ENCODE results near the gene TMEM258. TPM values are rescaled to one million over a fixed set of nuclear protein-coding genes. Genes with fewer than 3 reads are reported as not detected.

Gene TMEM258
- total and polyA plus RNA-seq, 9 of the 15 experiments (the other 6 are each of a cell fraction or from before 2014, with no cell fraction given) = 97.2 to 856 (median 231) TPM

DNA sequence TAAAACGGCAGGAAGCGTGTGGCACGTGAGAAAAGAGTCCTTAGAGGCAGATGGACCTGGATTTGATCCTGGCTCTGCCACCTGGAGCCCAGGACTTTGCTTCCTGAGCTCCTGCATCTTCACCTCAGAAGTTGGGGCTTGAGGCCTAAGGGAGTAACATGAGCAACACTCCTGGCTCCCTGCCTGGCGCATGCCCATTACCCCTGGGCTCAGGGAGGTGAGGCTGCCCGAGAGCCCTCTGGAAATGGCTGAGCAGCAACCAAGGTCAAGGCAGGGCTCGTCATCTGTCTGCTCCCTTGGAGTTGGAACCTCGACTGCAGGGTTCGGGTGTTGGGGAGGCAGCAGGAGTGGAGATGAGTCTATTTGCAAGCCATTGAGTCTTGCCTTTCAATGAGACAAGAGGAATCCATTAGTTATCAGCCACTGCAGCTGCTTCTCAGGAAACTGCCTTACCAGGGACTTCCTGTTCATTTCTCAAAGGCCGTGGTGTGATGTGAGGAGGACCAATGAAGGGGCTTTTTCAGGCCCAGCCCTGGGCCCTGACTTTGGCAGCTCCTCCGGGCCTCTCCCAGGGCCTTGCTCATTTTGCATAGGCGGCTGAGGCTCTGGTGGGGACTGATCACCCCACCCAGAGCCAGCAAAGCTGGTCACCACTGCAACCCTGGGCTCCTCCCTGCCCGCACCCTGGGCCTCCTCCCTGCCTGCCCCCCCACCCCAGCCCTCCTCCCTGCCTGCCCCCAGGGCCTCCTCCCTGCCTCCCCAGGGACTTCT is 42.1 kb upstream of the TMEM258 start (continued):
- TF ChIP-seq NR2C1 (IDR thresholded peaks at IDR 0.05) (no peak), NR2C1 (tag; IDR thresholded peaks at IDR 0.05) (peak; percentile 55), ZNF224 (CRISPR knock-in tag; IDR thresholded peaks at IDR 0.05) (no peak), NR3C1 (CRISPR knock-in tag; IDR thresholded peaks at IDR 0.05) (no peak), ARHGAP35 (IDR thresholded peaks at IDR 0.05; ENCODE audit: partially characterized antibody) (no peak), BRF1 (IDR thresholded peaks at IDR 0.05; ENCODE audit: borderline replicate concordance, extremely low read depth, insufficient read length) (no peak), ZNF707 (CRISPR knock-in tag; conservative IDR thresholded peaks at IDR 0.05) (no peak), ELF4 (CRISPR knock-in tag; IDR thresholded peaks at IDR 0.05) (no peak), C11orf30 (IDR thresholded peaks at IDR 0.05; ENCODE audit: low read depth) (no peak), NFYB (IDR thresholded peaks at IDR 0.05; ENCODE audit: extremely low read depth, insufficient read length) (no peak), POLR2AphosphoS5 (IDR thresholded peaks at IDR 0.05; ENCODE audit: control insufficient read depth, insufficient read depth, low read depth, low read length) (peak; percentile 82)
- TF ChIP-seq, protein P1, sequence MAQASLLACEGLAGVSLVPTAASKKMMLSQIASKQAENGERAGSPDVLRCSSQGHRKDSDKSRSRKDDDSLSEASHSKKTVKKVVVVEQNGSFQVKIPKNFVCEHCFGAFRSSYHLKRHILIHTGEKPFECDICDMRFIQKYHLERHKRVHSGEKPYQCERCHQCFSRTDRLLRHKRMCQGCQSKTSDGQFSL (CRISPR knock-in tag; IDR thresholded peaks at IDR 0.05) = peak; percentile 89
- TF ChIP-seq, protein P1 (tag; IDR thresholded peaks at IDR 0.05) = peak; percentile 70 to 91; a peak in 3 of 4 replicates
- TF ChIP-seq, protein P2, sequence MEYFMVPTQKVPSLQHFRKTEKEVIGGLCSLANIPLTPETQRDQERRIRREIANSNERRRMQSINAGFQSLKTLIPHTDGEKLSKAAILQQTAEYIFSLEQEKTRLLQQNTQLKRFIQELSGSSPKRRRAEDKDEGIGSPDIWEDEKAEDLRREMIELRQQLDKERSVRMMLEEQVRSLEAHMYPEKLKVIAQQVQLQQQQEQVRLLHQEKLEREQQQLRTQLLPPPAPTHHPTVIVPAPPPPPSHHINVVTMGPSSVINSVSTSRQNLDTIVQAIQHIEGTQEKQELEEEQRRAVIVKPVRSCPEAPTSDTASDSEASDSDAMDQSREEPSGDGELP (CRISPR knock-in tag; IDR thresholded peaks at IDR 0.05; ENCODE audit: borderline replicate concordance) = peak; percentile 87
- TF ChIP-seq, protein P3, sequence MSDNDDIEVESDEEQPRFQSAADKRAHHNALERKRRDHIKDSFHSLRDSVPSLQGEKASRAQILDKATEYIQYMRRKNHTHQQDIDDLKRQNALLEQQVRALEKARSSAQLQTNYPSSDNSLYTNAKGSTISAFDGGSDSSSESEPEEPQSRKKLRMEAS (CRISPR knock-in tag; IDR thresholded peaks at IDR 0.05) = peak; percentile 75
- TF ChIP-seq, protein P4, sequence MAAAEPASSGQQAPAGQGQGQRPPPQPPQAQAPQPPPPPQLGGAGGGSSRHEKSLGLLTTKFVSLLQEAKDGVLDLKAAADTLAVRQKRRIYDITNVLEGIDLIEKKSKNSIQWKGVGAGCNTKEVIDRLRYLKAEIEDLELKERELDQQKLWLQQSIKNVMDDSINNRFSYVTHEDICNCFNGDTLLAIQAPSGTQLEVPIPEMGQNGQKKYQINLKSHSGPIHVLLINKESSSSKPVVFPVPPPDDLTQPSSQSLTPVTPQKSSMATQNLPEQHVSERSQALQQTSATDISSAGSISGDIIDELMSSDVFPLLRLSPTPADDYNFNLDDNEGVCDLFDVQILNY (CRISPR knock-in tag; IDR thresholded peaks at IDR 0.05) = no peak
- TF ChIP-seq, protein P5, sequence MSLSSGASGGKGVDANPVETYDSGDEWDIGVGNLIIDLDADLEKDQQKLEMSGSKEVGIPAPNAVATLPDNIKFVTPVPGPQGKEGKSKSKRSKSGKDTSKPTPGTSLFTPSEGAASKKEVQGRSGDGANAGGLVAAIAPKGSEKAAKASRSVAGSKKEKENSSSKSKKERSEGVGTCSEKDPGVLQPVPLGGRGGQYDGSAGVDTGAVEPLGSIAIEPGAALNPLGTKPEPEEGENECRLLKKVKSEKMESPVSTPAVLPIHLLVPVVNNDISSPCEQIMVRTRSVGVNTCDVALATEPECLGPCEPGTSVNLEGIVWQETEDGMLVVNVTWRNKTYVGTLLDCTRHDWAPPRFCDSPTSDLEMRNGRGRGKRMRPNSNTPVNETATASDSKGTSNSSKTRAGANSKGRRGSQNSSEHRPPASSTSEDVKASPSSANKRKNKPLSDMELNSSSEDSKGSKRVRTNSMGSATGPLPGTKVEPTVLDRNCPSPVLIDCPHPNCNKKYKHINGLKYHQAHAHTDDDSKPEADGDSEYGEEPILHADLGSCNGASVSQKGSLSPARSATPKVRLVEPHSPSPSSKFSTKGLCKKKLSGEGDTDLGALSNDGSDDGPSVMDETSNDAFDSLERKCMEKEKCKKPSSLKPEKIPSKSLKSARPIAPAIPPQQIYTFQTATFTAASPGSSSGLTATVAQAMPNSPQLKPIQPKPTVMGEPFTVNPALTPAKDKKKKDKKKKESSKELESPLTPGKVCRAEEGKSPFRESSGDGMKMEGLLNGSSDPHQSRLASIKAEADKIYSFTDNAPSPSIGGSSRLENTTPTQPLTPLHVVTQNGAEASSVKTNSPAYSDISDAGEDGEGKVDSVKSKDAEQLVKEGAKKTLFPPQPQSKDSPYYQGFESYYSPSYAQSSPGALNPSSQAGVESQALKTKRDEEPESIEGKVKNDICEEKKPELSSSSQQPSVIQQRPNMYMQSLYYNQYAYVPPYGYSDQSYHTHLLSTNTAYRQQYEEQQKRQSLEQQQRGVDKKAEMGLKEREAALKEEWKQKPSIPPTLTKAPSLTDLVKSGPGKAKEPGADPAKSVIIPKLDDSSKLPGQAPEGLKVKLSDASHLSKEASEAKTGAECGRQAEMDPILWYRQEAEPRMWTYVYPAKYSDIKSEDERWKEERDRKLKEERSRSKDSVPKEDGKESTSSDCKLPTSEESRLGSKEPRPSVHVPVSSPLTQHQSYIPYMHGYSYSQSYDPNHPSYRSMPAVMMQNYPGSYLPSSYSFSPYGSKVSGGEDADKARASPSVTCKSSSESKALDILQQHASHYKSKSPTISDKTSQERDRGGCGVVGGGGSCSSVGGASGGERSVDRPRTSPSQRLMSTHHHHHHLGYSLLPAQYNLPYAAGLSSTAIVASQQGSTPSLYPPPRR (CRISPR knock-in tag; IDR thresholded peaks at IDR 0.05; ENCODE audit: borderline replicate concordance) = no peak
- TF ChIP-seq, protein P6, sequence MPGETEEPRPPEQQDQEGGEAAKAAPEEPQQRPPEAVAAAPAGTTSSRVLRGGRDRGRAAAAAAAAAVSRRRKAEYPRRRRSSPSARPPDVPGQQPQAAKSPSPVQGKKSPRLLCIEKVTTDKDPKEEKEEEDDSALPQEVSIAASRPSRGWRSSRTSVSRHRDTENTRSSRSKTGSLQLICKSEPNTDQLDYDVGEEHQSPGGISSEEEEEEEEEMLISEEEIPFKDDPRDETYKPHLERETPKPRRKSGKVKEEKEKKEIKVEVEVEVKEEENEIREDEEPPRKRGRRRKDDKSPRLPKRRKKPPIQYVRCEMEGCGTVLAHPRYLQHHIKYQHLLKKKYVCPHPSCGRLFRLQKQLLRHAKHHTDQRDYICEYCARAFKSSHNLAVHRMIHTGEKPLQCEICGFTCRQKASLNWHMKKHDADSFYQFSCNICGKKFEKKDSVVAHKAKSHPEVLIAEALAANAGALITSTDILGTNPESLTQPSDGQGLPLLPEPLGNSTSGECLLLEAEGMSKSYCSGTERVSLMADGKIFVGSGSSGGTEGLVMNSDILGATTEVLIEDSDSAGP (CRISPR knock-in tag; IDR thresholded peaks at IDR 0.05) = no peak

All from K562 (cell line).